HL-60 (cell line): ENCODE data around the gene LAMA4.
A peak's percentile ranks its signal among the peaks of the same experiment; 100 is the strongest.

ENCODE experiments used
- DNase-seq, 2 experiments: peaks; one replicate each; pipeline ENCODE4 v3.0.0-alpha.2; 2010 to 2020; ENCODE audit warnings: low read depth in 1 of 2, low spot score in 1 of 2
- H3K27ac ChIP-seq: fragments of 250-450 bp; sonication (Bioruptor Pico); replicated peaks from 2 replicates; pipeline ENCODE4 v1.5.1; 2020; ENCODE audit warnings: mild to moderate bottlenecking, moderate library complexity
- H3K27me3 ChIP-seq: fragments of 250-450 bp; sonication (Bioruptor Pico); 2 replicates; pipeline ENCODE4 v1.5.1; 2021; ENCODE audit warnings: mild to moderate bottlenecking, moderate library complexity; ENCODE audit not compliant: insufficient read depth, poor library complexity, severe bottlenecking
- H3K4me3 ChIP-seq: replicated peaks from 2 replicates; pipeline ENCODE4 v1.5.1; 2011; ENCODE audit warnings: mild to moderate bottlenecking, control low read depth, low read length; ENCODE audit not compliant: insufficient read depth
- CTCF ChIP-seq: IDR thresholded peaks from one replicate; pipeline ENCODE4 v1.5.1; 2011; ENCODE audit warnings: low read length, control low read depth, inconsistent platforms; ENCODE audit not compliant: insufficient read depth
- GABPA ChIP-seq: IDR thresholded peaks from 2 replicates; pipeline ENCODE4 v1.6.1; 2012; ENCODE audit warnings: low read depth
- POLR2AphosphoS5 ChIP-seq: IDR thresholded peaks from 2 replicates; pipeline ENCODE4 v1.6.1; 2012; ENCODE audit warnings: low read depth
- REST ChIP-seq: IDR thresholded peaks from 2 replicates; pipeline ENCODE4 v1.6.1; 2012; ENCODE audit warnings: low read depth; ENCODE audit not compliant: insufficient replicate concordance
- SPI1 ChIP-seq: IDR thresholded peaks from 2 replicates; pipeline ENCODE4 v1.6.1; 2012; ENCODE audit warnings: low read depth, mild to moderate bottlenecking, borderline replicate concordance

LAMA4 gene

GRCh38 chr6:112163295-112164257 is 90.8 kb downstream of the LAMA4 start:
- DNase-seq, result peak; percentile 17 to 63
- H3K27ac ChIP-seq, result no peak overlapping the region
- H3K4me3 ChIP-seq, result no peak overlapping the region
- no peaks in the 10 kb centered on the region for H3K27me3 ChIP-seq
- TF ChIP-seq GABPA (no peak), CTCF (peak; percentile 94)

GRCh38 chr6:112160745-112161144 is 93.6 kb downstream of the LAMA4 start:
- Histone ChIP-seq H3K27me3 (peaks cover 2% of the 10 kb centered on the region), H3K4me3 (no peak overlapping the region), H3K27ac (no peak overlapping the region)
- TF ChIP-seq POLR2AphosphoS5 (no peak), SPI1 (no peak), CTCF (no peak), REST (no peak), GABPA (no peak)
- DNase-seq, result no peak

GRCh38 chr6:112156668-112157067 is 97.7 kb downstream of the LAMA4 start:
- no peak overlapping the region for H3K27ac ChIP-seq
- DNase-seq, result no peak
- H3K27me3 ChIP-seq, result peaks cover 2% of the 10 kb centered on the region
- TF ChIP-seq GABPA, result no peak
- TF ChIP-seq SPI1, result no peak
- no peak overlapping the region for H3K4me3 ChIP-seq

GRCh38 chr6:112155886-112156285 is 98.5 kb downstream of the LAMA4 start:
- TF ChIP-seq REST (no peak), SPI1 (no peak), GABPA (no peak), CTCF (no peak), POLR2AphosphoS5 (no peak)
- Histone ChIP-seq H3K27ac (no peak overlapping the region), H3K27me3 (peaks cover 2% of the 10 kb centered on the region), H3K4me3 (no peak overlapping the region)
- DNase-seq, result no peak
